PC-3 (cell line): ENCODE data around the gene SEMA4C. TPM values are rescaled to one million over a fixed set of nuclear protein-coding genes. Genes with fewer than 3 reads are reported as not detected.

Source experiments
- ATAC-seq: fragments of 200-7000 bp; cut with Tn5 transposase; 2 replicates; pipeline ENCODE4 v1.9.1; 2020; ENCODE audit warnings: mild to moderate bottlenecking, moderate library complexity
- BruUV-seq: library from RNA; stranded (reverse); fragments of 400-500 nt; replicated peaks from 2 replicates; lab custom pipeline; 2021; lab: Mats Ljungman, UMichigan
- CTCF ChIA-PET: fragments of 300-600 bp; sonication (Branson Sonifier 250); formaldehyde crosslinking; loops from one replicate; lab custom pipeline; 2022; ENCODE audit warnings: antibody characterized with exemption; lab: Charles Lee
- POLR2A ChIA-PET: fragments of 300-600 bp; sonication (Branson Sonifier 250); formaldehyde crosslinking; loops from one replicate; lab custom pipeline; 2022; ENCODE audit warnings: antibody characterized with exemption; ENCODE audit not compliant: unreplicated experiment; lab: Charles Lee
- DNase-seq: peaks from one replicate; pipeline ENCODE4 v3.0.0-alpha.2; 2015
- H2AFZ ChIP-seq: fragments of 300-600 bp; sonication (generic); 2 replicates; pipeline ENCODE4 v1.6.0; 2016; ENCODE audit warnings: antibody characterized with exemption, low read length
- H3F3A ChIP-seq: fragments of 300-600 bp; sonication (generic); one replicate; pipeline ENCODE4 v1.6.0; 2017; ENCODE audit warnings: antibody characterized with exemption, low read length, control low read depth, mild to moderate bottlenecking; ENCODE audit not compliant: unreplicated experiment
- H3K27ac ChIP-seq: fragments of 300-600 bp; sonication (generic); 2 replicates; pipeline ENCODE4 v1.5.1; 2016; ENCODE audit warnings: mild to moderate bottlenecking, low read length
- H3K27me3 ChIP-seq: fragments of 300-600 bp; sonication (generic); 2 replicates; pipeline ENCODE4 v1.6.1; 2016; ENCODE audit warnings: low read length, mixed read lengths
- H3K36me3 ChIP-seq: fragments of 300-600 bp; sonication (generic); 2 replicates; pipeline ENCODE4 v1.6.1; 2016; ENCODE audit warnings: low read depth, mixed run types, low read length, mixed read lengths
- H3K4me1 ChIP-seq: fragments of 300-600 bp; sonication (generic); 2 replicates; pipeline ENCODE4 v1.5.1; 2016; ENCODE audit warnings: low read length; ENCODE audit not compliant: insufficient read depth
- H3K4me2 ChIP-seq: fragments of 300-600 bp; sonication (generic); 2 replicates; pipeline ENCODE4 v1.6.0; 2016; ENCODE audit warnings: low read length
- H3K4me3 ChIP-seq: fragments of 300-600 bp; sonication (generic); 2 replicates; pipeline ENCODE4 v1.5.1; 2016; ENCODE audit warnings: mild to moderate bottlenecking, low read length, mixed read lengths
- H3K79me2 ChIP-seq: fragments of 300-600 bp; sonication (generic); 2 replicates; pipeline ENCODE4 v1.6.1; 2017; ENCODE audit warnings: low read length, mixed read lengths
- H3K9ac ChIP-seq: fragments of 300-600 bp; sonication (generic); 2 replicates; pipeline ENCODE4 v1.6.0; 2016; ENCODE audit warnings: mild to moderate bottlenecking, low read length
- H3K9me2 ChIP-seq: fragments of 300-600 bp; sonication (generic); replicated peaks from 2 replicates; pipeline ENCODE4 v1.6.1; 2016; ENCODE audit warnings: mixed run types, low read length, mixed read lengths
- H3K9me3 ChIP-seq: fragments of 300-600 bp; sonication (generic); 2 replicates; pipeline ENCODE4 v1.6.1; 2016; ENCODE audit warnings: low read length, mixed read lengths
- H4K20me1 ChIP-seq: fragments of 300-600 bp; sonication (generic); 2 replicates; pipeline ENCODE4 v1.6.1; 2016; ENCODE audit warnings: low read length, mixed read lengths
- EZH2 ChIP-seq: fragments of 300-600 bp; sonication (generic); IDR thresholded peaks from one replicate; pipeline ENCODE4 v1.6.1; 2017; ENCODE audit warnings: antibody characterized with exemption, mild to moderate bottlenecking, low read length; ENCODE audit not compliant: unreplicated experiment
- EZH2phosphoT487 ChIP-seq: fragments of 300-600 bp; sonication (generic); IDR thresholded peaks from 2 replicates; pipeline ENCODE4 v1.6.1; 2018; ENCODE audit warnings: mild to moderate bottlenecking, antibody characterized with exemption, low read length, borderline replicate concordance
- intact Hi-C: fragments of 100-400 bp; cut with micrococcal nuclease; formaldehyde crosslinking; loops from 2 replicates; pipeline ENCODE4 v1.9.0; 2023
- total RNA-seq: library from RNA; depleted of rRNA; stranded (reverse); fragments of >200 nt; gene quantifications from 2 replicates; pipeline ENCODE4 v1.2.3, GENCODE V29; 2014
- TF ChIP-seq, protein P1 (sequence below): fragments of 300-600 bp; sonication (generic); conservative IDR thresholded peaks from 2 replicates; pipeline ENCODE4 v1.5.1; 2017; ENCODE audit warnings: antibody characterized with exemption, low read depth, mild to moderate bottlenecking, low read length

The SEMA4C gene
- total RNA-seq, 1 experiment from 2014 or later = 20.6 TPM

- no peaks in the 10 kb centered on the region for H3K27me3 ChIP-seq
- H3K9me3 ChIP-seq = no peaks in the 10 kb centered on the region
- no peaks in the 10 kb centered on the region for H3K9me2 ChIP-seq
- no peak for DNase-seq
- no peaks in the 10 kb centered on the region for H4K20me1 ChIP-seq
- TF ChIP-seq, protein P1, sequence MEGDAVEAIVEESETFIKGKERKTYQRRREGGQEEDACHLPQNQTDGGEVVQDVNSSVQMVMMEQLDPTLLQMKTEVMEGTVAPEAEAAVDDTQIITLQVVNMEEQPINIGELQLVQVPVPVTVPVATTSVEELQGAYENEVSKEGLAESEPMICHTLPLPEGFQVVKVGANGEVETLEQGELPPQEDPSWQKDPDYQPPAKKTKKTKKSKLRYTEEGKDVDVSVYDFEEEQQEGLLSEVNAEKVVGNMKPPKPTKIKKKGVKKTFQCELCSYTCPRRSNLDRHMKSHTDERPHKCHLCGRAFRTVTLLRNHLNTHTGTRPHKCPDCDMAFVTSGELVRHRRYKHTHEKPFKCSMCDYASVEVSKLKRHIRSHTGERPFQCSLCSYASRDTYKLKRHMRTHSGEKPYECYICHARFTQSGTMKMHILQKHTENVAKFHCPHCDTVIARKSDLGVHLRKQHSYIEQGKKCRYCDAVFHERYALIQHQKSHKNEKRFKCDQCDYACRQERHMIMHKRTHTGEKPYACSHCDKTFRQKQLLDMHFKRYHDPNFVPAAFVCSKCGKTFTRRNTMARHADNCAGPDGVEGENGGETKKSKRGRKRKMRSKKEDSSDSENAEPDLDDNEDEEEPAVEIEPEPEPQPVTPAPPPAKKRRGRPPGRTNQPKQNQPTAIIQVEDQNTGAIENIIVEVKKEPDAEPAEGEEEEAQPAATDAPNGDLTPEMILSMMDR = no peak
- TF ChIP-seq EZH2 (no peak), EZH2phosphoT487 (no peak)
- peaks cover 60% of the 10 kb centered on the region for H3K4me1 ChIP-seq
- peak overlapping the region; percentile 49 for H3K27ac ChIP-seq
- no peaks in the 10 kb centered on the region for H3F3A ChIP-seq
- H3K4me3 ChIP-seq = no peak overlapping the region
- ChIA-PET POLR2A (no interaction called here), CTCF (interaction anchor here (1.1 kb wide), 1 partner anchor 28 kb away, joined by 3 read pairs; the partner anchor contains the start of gene ANKRD39)
- H3K4me2 ChIP-seq = peak overlapping the region; percentile 50; the same call in 1 of the 2 replicates
- ATAC-seq = no peak; the same call in 1 of the 2 replicates
- no peak overlapping the region for H3K9ac ChIP-seq
- H3K36me3 ChIP-seq = no peaks in the 10 kb centered on the region
- no TSS peak for BruUV-seq
- H3K79me2 ChIP-seq = no peaks in the 10 kb centered on the region
- 0 out of 2 replicates have a peak overlapping the region, but pooled peaks have one; percentile 36 for H2AFZ ChIP-seq
- intact Hi-C loops = no loop called here
Observed at GRCh38 chr2:96885432-96886347, 15.8 kb upstream of the SEMA4C start.

GRCh38 chr2:96884299-96885094 is 14.6 kb upstream of the SEMA4C start:
- no peaks in the 10 kb centered on the region for H3K27me3 ChIP-seq
- no peak overlapping the region for H3K4me3 ChIP-seq
- no peak overlapping the region for H3K9ac ChIP-seq
- H4K20me1 ChIP-seq = no peaks in the 10 kb centered on the region
- DNase-seq (peak; percentile 90), ATAC-seq (peak; percentile 74)
- peak overlapping the region; percentile 50 for H3K4me2 ChIP-seq
- ChIA-PET CTCF (interaction anchor here (0.6 to 1.2 kb wide), 2 partner anchors 16 to 837 kb away, joined by 3 read pairs; no protein-coding TSS in a partner anchor), POLR2A (no interaction called here)
- H3K4me1 ChIP-seq = peaks cover 60% of the 10 kb centered on the region
- H3F3A ChIP-seq = no peaks in the 10 kb centered on the region
- TF ChIP-seq, protein P1 = no peak
- TF ChIP-seq EZH2 (no peak), EZH2phosphoT487 (no peak)
- H3K79me2 ChIP-seq = no peaks in the 10 kb centered on the region
- BruUV-seq = no TSS peak
- H3K27ac ChIP-seq = peak overlapping the region; percentile 56
- H2AFZ ChIP-seq = no peak overlapping the region
- H3K36me3 ChIP-seq = no peaks in the 10 kb centered on the region
- intact Hi-C loops = no loop called here
- no peaks in the 10 kb centered on the region for H3K9me2 ChIP-seq
- H3K9me3 ChIP-seq = no peaks in the 10 kb centered on the region
